Hypothalamus (tissue), 51 donors: ENCODE measurements around the gene PSTK.

ENCODE experiments used
- DNase-seq, 51 donors: peaks; one replicate each; lab custom pipeline; 2025; lab: John Stamatoyannopoulos, UW

PSTK gene, protein sequence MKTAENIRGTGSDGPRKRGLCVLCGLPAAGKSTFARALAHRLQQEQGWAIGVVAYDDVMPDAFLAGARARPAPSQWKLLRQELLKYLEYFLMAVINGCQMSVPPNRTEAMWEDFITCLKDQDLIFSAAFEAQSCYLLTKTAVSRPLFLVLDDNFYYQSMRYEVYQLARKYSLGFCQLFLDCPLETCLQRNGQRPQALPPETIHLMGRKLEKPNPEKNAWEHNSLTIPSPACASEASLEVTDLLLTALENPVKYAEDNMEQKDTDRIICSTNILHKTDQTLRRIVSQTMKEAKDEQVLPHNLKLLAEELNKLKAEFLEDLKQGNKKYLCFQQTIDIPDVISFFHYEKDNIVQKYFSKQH

DNA sequence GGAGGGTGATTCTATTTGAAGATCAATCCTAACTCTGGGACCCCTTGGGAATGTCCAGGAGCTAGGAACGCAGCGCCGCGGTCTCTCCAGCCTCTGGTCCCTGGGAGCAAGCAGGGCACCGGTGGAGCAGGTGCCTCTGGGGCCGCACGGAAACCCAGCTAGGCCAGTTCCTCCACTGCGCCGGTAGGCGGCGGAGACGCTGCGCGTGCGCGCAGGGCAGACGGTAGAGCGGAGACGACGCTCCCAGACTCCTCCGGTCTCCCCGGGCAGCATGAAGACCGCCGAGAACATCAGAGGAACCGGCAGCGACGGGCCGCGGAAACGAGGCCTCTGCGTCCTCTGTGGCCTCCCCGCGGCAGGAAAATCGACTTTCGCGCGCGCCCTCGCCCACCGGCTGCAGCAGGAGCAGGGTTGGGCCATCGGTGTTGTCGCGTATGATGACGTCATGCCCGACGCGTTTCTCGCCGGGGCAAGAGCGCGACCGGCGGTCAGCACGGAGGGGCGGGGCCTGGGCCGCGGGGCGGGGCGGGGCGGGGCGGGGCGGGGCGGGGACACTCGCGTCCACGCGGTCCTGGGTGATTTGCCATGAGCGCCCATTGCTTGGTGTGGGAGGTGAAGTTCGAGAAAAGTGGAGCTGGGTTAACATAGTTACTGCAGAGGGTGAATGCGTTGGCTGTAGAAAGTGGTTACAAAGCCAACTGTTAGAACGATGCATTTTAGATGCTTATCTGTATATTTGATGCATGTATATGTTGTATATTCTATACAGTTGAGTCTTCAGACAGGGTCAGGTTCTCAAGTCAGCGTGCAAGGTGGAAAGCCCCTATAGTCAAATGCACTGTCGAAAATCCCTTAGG, at the start of gene PSTK:
PSTK (plus strand) TSS at position 193 of the 857 bp plus-strand sequence; CDS start at position 272, 79 bp downstream.
- peak; percentile 69 to 98 (median 89) for DNase-seq

DNA sequence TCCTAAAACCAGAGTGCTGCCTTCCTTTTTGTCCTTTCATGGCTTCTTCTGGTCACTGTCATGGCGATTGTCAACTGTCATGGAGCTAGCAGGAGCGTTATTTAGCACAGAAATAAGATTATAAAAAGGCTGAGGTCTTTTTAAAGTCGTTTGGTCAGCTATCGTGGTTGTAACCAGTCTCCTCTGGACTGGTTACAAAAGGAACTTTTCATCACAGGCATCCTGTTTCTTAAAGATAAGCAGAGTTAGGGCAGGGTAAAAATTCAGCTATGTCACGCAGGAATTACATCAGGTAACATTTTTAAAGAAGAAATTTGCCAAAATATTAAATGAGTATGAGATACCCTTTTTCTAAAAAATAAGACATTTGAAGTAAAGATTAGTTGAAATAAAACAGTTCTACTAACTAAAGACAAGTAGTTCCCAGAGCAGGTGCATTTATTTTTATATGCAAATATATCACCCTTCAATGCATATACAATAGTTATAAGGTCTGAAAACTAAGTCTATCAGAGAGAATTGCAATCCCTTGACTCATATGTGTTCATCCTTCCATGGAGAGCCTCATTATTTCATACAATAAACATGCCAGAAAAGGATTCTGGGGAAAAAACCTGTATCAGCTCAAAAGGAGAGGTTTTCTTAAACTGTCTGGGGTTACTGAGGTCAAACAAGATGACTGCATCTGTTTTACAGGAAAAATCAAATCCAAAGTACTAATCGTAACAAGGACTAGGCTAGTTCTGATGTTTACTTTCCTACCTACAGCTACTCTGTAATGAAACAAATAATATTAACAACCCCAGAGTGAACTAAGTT, 48.9 kb upstream of the PSTK start:
- no peak for DNase-seq

DNA sequence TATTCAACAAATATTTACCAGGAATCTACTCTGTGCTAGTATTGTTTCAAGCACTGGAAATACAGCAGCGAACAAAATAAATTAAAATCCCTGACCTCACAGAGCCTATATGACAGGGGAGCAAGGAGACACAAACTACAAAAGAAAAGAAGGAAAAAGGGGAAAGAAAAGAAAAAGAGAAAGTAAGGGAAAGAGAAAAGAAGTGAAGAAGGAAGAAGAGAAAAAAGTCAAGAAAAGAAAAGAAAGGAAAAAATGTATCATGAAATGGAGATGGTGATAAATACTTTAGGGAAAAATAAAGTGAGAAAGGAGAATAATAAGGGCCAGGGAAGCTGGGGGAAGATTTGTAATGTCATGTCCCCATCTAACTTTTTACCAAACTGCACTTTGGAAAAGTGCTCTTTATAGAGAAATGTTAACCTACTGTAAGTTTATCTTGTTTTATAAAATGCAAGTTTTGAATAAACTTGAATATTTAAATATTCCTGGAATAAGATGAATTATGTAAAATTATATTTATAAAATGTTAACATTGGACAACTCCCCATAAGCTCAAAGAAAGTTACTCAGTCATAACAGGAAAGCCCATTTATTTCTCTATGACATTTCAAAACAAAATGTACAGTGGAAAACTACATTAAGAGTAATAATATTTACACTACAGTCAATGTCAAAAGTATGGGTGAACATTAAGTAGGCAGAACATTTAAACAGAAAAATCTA, 40.9 kb upstream of the PSTK start:
- DNase-seq = no peak

DNA sequence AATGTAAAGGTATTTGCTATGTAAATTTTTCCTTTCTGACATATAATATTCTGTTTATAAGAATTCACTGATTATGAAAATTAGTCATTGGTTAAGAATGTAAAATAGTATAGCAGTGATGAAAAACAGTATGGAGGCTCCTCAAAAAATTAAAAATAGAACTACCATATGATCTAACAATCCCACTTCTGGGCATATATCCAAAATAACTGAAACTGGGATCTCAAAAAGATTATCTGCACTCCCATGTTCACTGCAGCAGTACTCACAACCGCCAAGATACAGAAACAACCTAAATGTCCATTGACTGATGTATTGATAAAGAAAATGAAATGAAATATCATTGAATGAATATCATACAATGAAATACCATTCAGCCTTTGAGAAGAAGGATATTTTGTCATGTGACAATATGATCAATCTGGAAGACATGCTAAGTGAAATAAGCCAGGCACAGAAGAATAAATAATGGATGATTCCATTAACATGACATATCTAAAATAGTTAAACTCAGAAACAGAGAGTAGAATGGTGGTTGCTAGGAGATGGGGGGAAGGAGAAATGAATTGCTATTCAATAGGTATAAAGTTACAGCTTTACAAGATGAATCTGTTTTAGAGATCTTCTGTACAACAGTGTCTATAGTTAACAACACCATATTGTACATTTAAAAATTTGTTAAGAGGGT, 40.2 kb upstream of the PSTK start:
- no peak for DNase-seq

DNA sequence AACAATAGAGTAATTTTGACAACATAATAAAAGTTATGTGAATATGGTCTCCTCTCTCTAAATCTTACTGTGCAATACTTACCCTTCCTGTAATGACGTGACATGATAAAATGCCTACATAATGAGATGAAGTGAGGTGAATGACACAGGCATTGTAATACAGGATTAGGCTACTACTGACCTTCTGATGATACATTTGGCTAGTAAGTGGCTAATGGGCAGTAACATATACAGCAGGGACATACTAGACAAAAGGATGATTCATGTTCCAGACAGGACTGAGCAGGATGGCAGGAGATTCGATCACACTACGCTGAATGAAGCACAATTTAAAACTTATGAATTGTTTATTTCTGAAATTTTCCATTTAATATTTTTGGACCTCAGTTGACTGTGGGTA, 30.9 kb upstream of the PSTK start:
- no peak for DNase-seq

DNA sequence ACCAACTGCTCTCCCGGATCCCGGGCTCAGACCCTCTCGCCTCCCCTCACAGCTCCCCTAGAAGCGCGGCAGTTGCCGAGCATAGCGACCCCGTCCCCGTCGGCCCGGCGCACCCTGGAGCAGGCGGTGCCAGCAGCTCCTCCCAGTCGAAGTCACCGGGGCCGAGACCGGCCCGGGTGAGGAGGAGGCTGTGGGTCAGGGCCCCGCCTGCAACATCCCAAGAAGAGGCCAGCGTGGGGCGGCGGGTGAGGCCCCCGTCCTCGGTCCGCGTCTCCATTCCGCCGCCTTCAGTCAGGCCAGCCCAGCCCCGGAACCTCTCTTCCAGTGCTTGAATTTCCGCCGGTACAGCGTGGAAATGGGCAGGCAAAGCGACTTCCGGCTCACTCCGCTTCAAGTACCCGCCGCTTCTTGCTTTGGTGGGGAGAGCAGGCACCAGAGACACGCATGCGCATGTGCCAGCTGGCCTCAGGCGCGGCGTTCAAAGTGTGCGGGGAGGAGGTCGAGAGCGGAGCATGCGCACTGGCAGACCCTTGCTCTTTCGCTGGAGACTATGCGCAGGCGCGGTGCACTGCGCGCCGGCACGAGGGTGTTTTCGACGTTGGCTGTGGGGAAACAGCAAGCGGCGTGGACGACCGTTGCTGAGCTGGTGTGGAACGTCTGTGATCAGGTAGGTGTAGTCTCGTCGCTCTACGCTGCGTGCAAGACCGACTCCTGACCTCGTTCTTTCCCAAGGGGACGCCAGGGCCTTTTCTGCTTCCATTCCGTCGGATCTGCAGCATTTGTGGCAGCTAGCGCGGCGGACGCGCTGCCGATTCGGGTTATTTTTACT, 26.1 kb upstream of the PSTK start, which contains the start of gene C10orf88:
C10orf88 (minus strand) TSS at position 326 of the 829 bp plus-strand sequence; CDS start at position 277, 49 bp downstream.
- peak; percentile 61 to 98 (median 94) for DNase-seq

DNA sequence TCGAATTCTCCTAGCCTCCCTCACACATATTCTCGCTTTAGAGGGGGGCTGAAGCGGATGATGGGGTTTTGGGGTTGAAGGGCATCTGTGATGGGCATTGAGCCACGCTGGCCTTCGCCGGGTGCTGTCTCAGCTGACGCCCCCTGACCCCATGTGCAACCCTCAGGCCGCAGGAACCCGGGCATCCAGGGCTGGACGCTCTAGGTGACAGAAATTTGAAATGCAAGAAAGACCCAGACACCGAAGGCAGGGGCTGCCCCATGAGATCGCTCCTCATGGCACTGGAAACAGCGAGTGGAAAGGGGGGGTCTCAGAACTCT, 25.5 kb upstream of the PSTK start:
- DNase-seq = peak in 2 of 51 donors; percentile 20 to 45

DNA sequence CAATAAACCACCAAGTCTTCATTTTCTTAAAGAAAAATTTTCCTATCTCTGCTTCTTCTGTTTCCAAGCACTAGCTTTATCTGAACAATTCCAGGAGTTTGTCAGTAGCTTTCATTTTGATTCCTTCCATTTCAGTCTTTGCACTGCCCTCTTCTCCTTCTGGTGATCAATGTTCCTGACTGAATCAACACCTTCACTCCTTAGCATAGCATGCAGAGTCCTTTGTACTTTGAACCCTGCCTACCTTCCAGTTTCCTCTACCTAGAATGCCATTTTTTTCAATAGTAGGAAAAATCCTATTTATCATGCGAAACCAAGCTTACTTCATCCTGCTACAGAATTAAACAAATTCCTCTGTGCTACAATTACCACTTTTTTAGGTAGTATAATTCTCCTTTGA, 24.3 kb upstream of the PSTK start:
- no peak for DNase-seq

DNA sequence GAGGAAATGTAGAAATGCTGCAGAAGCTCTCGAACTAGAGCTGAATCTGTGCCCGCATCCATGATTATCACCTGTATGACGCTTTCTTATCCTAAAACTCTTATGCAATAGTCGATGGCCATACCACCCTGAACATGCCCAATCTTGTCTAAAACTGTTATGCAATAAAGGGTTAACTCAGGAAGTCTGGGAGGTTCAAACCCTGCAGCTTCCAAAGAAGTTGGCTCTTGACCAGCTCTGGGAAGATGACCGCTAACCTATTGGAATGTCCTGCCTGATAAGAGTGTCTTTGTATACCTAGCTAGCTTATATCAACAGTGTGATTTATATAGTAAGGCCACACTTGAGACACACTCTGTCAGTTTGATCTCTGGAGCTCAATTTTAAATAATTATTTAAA, 22.7 kb upstream of the PSTK start:
- DNase-seq = no peak

DNA sequence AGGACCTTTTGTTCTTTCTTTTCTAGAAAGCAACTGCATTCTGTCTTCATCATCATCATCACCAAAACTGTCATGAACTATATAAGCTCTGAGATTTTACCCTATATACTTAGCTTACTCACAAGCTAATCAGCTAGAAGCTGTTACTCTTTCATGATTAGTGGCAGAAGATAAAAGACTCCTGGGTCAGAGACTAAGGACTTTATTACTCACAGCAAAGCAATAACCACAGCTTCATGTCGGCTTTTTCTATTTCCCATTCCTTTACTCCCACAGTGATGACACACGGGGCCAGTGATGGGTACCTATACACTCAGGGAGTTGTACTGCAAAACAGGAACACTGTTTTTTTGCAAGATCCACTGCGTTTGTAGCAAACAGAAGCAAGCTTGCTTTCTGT, 17.8 kb upstream of the PSTK start:
- no peak for DNase-seq

DNA sequence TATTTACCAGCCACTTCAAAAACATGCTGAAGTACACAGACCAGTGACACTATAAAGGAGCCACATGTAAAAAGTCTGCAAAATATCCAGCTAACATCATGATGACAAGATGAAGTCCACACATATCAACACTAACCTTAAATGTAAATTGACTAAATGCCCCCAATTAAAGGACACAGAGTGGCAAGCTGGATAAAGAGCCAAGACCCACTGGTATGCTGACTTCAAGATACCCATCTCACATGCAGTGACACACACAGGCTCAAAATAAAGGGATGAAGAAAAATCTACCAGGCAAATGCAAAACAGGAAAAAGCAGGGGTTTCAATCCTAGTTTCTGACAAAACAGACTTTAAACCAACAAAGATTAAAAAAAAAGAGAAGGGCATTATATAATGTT, 13.3 kb upstream of the PSTK start:
- DNase-seq = no peak

DNA sequence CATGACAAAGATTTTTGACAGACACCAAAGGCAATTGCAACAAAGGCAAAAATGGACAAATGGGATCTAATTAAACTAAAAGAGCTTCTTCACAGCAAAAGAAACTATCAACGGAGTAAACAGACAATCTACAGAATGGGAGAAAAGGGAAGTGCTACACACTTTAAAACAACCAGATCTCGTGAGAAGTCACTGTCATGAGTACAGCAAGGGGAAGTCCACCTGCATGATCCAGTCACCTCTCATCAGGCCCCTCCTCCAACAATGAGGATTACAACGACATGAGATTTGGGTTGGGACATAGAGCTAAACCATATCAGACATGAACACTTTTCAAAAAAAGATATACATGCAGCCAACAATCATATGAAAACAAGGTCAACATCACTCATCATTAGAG, 11.5 kb upstream of the PSTK start:
- no peak for DNase-seq

DNA sequence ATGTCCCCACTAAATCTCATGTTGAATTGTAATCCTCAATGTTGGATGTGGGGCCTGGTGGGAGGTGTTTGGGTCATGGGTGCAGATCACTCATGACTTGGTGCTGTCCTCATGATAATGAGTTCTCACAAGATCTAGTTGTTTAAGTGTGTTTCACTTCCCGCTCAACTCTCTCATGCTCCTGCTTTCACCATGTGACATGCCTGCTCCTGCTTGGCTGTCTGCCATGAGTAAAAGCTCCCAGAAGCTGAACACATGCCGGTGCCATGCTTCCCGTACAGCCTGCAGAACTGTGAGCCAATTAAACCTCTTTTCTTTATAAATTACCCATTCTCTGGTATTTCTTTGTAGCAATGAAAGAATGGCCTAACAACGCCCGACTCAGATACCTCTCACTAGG, 6.2 kb upstream of the PSTK start:
- peak in 1 of 51 donors; percentile 7 for DNase-seq

DNA sequence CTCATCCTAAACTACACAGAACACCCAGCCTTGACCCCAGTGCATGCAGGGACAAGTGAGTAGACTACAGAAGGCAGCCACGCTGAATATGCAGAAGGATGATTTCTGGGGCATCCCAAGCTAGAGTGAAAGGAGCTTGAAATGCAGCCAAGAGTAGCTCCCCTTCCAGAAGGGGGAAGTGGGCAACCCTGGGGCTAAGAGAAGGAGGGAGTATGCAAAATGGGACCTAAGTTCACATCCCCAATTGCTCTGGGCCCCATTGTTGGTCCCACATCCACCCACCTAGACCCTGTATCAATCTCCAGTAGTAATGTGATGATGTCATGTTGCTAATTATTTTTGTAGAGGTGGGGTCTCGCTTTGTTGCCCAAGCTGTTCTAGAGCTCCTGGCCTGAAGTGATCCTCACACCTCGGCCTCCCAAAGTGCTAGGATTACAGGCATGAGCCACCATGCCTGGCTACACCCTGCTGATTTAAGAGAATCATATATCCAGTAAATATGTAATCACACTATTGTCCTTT, 5.6 kb upstream of the PSTK start:
- no peak for DNase-seq

DNA sequence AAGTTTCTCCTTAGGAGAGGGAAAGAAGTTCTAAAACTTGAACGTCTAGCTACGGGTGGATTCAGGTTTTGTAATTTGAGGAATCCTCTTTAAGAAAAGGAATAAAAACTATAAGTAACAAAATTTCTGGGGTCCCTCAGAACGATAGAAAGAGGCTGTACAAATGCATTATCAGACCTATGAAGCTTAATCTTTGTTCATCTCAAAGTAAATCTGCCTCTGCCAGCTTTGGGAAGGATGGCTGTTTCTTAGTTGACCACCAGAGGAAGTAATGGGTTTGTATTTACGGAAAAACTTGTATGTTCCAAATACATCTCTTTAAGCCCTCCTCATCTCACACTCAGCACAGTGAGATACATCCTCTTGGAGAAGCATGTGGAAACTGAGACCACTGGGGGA, 864 bp downstream of the PSTK start:
- DNase-seq = no peak

DNA sequence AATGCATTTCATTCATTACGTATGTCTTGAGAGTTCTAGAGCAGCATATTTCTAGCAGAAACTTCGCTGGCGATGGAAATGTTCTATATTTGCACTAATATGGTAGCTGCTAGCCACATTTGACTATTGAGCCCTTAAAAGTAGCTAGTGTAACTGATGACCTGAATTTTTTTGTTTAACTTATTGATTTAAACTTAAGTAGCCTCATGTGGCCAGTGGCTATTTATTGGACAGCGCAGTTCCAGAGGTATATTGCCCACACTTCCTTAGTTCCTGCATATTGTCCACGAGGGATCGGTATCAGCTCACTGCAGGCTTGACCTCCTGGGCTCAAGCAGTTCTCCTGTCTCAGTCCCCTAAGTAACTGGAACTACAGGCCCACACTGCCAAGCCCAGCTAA, 3.7 kb downstream of the PSTK start:
- no peak for DNase-seq

DNA sequence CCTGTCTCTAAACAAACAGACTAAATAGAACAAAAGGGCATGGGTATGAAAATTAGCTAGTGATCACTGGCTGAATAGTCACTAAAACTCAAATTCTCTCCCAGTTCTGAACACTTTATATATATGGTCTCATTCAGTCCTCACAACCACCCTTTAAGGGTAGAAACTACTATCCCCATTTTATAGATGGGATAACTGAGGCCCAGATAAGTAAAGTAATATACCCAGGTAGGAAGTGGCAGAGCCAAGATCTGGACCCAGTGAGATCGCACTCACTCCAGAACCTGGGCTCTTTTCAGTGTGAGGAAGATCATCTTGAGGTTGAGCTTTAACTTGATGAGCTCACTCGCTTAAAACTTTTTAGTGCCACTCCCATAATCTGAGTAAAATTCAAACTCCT, 4.5 kb downstream of the PSTK start:
- no peak for DNase-seq

DNA sequence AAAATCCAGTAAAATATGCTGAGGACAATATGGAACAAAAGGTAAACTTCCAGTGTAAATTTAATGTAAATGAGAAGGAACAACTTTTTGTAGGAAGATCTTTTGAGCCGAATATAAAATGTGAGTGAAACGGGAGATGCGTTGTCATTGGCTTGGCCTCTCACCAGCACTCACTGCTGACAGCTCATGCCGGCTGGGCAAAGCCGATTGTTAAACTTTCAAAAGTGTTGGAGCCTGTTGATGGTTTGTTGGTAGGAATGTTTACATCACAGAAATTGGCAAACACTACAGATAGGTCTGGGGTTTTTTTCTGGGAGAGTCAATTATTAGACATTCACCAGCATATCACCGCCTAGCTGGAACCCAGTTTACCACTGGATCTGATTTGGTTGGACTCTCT, 6.1 kb downstream of the PSTK start:
- DNase-seq = peak in 2 of 51 donors; percentile 7 to 23

DNA sequence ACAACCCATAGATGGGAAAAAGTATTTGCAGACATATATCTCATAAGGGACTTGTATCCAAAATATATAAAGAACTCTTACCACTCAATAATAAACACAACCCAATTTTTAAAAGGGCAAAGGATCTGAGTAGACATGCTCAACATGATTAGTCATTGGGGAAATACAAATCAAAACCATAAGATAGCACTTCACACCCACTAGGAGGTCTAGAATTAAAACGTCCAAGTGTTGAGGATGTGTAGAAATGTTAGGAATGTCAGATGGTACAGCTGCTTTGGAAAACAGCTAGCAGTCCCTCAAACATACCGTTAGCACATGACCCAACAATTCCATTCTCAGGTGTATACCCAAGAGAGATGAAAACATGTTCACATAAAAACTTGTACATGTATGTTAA, 8.3 kb downstream of the PSTK start:
- DNase-seq = no peak
